HG03575 (cell line): ENCODE measurements around the gene ARIH2.

Experiments used
- ATAC-seq: cut with Tn5 transposase; IDR thresholded peaks from one replicate; pipeline ENCODE4 v1.9.1; 2021; ENCODE audit not compliant: unreplicated experiment, insufficient number of reproducible peaks, low FRiP score; ENCODE audit errors: extremely low read depth

Gene ARIH2

DNA sequence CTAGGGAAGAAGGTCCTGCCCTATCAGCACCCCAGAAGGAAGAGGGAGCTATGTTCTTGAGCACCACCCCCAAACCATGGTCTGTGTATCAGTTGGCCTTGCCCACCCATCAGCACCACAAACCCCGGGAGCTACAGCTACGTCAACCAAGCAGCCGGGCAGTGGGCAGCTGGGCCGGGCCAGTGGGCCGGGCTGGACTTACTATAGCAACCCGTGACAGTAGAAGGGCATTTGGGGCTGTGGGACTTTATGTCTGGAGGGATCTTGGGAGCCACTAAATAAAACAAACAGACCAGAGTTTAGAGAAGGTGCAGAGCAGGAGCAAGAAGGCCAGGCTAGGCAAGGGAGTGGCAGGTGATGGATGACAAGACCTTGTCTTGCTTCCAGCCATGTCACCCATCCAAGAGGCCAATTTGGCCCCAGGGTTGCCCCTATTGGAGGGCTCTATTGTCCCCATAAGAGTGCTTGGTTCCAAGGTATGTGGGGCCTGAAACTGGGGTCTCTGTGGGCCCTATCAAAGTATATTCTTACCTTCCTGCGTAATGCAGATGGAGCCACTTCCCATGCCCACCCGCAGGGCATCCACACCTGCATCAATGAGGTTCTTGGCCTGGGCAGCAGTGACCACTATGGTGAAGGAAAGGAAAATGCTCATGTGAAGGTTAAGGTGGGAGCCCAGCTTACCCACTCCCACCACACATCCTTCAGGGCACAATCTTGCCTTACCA lies 107.3 kb downstream of the ARIH2 start:
- ATAC-seq, result no peak

- ATAC-seq, result no peak
Measured at GRCh38 chr3:49026536-49026935, 107.9 kb downstream of the ARIH2 start.

- ATAC-seq, result no peak
Measured at GRCh38 chr3:49027634-49028033, 109.0 kb downstream of the ARIH2 start.

DNA sequence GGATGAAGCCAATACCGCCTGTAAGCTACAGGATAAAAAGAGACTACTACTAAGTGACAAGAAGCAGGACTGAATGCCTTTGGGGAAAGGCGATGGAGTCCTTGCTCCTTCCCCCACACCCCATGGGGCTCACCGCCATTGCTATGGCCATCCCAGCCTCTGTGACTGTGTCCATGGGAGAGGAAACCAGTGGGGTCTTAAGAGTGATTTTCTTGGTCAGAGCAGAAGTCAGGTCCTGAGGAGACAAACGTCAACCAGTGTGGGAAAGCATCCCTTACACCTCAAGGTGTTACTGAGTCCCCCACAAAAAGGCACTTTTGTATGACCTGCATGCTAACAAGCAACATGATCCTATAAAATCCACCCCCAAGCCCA lies 109.6 kb downstream of the ARIH2 start:
- ATAC-seq, result no peak

- ATAC-seq, result no peak
Measured at GRCh38 chr3:49028673-49029562, 110.3 kb downstream of the ARIH2 start, which contains the start of gene IMPDH2. TSS of gene IMPDH2 (minus strand) at chr3:49029398. CDS start at chr3:49029350, 48 bp downstream.

DNA sequence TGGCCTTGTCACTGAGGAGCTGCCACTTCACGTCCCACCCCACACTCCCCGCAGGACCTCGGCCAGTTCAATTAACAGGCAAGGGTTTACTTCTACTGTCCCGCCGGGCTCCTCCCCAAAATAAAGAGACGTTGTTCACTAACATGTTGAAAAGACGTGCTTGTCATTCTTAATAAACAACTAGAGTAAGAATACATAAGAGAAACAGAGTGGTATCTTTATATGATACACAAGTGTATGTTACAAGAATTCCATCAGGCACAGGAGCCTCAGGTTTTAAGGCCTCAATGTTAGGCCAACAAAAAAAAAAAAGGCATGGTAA lies 110.9 kb downstream of the ARIH2 start:
- no peak for ATAC-seq

DNA sequence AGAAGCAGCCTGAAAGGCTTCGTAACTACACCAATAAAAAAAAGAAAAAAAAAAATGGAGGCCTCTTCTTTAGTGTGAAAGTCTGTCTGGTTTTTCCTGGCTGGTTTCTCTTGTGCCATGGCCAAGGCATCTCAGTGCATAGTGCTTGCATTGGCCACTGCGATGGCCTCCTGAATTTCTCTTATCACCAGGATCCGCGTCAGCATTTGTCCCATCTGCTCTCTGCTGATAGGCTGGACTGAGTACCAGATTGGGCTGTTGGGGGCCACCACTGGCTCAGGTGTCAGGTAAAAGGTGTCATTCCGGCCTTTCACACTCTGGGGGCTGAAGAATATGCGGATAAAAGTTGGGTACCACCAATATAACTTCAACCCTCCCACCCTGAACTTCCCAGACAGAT lies 111.7 kb downstream of the ARIH2 start:
- no peak for ATAC-seq

- no peak for ATAC-seq
Measured at GRCh38 chr3:49032646-49033304, 114.1 kb downstream of the ARIH2 start.

DNA sequence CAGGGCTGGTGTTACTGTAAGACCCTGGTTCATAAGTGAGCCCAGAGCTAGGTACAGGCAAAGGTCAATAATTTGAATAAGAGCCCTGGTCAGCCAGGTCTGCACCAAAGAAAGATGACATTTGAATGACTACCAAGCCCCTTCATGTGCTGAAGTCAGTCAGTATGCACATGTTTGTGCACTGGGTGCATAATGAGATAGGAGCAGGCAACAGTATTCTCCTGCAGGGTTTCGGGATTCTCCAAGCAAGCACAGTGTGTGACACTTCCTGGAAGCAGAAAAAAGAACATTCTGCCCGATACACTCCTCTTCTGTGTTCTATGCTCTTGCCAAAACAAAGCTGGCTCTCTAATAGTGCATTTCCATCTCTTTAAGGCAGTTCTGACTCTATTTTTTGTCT lies 116.0 kb downstream of the ARIH2 start:
- no peak for ATAC-seq

DNA sequence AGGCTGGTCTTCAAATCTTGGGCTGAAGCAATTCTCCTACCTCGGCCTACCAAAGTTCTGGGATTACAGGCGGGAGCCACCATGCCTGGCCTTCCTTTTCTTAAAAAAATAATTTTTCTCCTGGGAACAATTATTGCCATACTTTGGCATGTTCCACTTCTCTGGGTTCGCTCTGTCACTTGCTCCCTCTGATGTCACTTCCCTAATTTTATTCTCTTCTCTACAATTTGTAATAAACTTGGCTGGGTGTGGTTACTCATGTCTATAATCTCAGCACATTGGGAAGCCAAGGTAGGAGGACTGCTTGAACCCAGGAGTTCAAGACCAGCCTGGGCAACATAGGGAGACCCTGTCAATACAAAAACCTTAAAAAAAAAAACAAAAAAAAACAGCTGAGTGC lies 116.6 kb downstream of the ARIH2 start:
- ATAC-seq, result no peak
